Measurements from ENCODE around the gene PLCB4.
"Not testable (repeated sequence)": the region's sequence is repeated elsewhere in the genome, so short reads cannot be mapped to it uniquely, and the experiment has no call there.

PLCB4 gene

DNA sequence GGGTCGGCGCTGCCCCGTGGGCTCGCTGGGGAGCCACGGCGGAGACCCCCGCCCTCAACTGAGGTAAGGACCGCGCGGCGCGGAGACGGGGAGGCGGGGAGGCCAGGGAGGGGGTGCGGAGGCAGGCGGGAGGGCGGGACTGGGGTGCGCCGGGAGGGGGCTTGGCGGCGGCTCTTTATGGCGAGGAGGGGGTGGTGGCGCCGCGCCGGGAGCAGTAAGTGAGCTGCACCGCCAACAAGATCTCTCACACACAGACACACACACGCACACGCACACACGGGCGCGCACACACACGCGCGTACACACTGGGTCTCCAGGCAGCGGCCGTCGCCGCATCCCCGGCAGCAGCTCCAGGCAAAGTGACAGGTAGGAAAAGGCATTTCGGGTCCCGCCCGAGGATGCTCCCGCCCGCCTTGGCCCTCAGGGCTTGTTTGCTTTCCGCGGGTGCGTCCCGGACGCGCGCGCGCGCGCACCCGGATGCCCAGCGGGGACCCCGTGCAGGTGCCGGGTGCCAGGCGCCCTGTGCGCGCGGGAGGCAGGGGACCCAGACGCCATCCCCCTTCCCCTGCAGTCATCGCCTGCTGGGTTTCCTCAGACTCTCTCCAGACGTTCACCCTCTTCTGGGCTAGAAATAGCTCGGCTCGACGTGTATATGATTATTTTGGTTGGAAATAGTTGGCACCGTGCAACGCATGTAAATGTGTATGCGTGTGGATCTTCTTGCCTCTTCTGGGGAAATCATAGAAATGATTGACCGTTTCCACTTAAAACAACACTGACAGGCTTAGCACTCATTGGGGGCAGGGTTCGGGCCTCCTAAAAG, at the start of gene PLCB4:
TSS of gene PLCB4 (plus strand) at position 247 of the 823 bp plus-strand sequence. CDS start 238,728 bp downstream, outside the sequence.
- peak; percentile 26 for DNase-seq

DNA sequence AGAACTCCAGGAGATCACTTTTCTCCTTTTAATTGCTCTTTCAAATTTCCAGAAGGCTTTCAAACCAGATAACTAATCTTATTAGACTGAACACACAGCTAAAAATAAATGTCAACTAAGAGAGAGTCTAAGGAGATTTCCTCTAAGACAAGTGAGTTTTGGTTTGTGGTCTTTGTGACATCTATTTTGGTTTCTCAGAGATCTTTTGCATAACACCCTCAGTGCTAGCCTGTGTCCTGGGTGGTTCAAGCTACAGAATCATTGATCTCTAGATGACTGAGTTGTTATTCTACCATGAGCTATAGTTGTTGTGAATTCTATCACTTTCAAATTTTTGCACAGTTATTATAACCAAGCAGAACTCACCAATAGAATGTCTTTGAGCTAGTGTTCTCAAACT, 49.1 kb upstream of the PLCB4 start:
- DNase-seq: no peak

DNA sequence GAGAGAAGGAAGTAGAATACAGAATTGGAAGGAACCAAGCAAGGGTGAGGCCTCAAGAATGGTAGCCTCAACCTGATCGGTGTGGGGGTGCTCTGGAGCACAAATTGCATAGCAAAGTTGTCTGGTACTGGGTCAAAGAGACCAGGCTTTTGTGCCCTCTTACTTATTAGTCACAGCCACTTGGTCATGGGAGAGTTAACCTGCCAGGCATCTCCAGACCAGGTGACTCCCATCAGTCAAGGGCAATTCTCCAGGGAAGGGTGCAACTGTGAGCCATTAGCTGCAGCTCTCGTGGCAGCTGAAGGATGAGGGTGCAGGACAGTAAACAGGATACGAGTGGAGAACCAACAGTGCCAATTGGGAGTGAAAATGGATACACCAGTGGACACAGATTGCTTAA, 47.7 kb upstream of the PLCB4 start:
- DNase-seq: no peak

DNA sequence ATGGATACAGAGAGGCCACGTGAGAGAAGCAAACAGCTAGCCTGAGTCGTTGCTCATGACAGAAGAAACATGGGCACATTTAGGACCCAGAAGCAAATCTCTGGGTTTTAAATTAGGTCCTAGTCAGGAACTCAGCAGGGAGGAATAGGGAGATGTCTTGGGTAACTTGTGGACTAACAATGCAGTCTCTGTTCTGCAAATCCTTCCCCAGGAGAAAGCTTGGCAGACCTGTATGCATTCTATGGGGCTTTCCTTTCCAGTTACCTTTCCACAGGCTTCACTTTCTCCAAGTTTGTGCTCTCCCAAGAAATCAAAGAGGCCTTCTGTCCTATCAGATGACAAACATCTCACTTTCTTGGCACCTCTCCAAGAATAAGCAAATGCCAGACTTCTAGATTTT, 47.2 kb upstream of the PLCB4 start:
- DNase-seq: peak; percentile 2

DNA sequence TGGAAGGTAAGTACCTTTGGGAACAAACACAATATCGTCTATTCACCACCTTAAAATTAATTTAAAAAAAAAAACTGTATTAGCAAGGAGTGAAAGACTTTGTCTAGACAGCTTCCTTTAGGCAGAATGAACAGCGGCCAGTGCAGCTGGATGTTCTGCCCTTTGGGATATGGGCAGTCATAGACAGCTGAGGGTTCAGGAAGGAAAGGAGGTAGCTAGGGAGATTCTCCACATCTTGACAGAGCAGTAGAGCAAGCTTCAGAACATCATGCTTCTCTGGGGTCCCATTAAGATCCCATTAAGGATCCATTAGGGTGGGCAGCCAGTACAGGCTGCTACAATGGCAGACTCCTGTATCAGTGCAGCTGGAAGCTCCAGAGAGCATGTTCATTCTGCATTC, 46.5 kb upstream of the PLCB4 start:
- no peak for DNase-seq

DNA sequence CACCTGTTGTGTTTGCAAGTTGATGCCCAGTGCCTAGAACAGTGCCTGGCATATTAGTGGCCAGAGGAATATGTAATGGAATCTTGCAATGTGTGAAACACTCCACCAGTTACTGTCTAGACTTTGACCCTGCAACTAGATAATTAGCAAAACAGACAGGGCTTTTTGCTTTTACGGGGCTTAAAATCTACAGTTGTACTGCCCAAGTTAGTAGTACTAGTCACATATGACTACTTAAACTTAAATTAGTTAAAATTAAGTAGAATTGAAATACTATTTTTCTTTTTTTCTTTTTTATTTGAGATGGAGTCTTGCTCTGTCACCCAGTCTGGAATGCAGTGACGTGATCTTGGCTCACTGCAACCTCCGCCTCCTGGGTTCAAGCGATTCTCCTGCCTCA, 44.3 kb upstream of the PLCB4 start:
- no peak for DNase-seq

DNA sequence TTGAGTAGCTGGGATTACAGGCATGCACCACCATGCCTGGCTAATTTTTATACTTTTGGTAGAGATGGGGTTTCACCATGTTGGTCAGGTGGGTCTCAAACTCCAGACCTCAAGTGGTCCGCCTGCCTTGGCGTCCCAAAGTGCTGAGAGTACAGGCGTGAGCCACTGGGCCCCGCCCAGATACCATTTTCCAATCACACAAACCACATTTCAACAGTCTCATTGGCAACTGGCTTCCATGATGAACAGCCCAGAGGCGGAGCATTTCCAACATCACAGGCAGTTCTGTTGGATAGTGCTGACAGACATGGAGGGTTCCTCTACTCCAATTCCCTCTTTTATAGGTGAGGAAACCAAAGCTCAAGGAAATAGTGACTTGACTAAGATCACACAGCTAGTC, 43.9 kb upstream of the PLCB4 start:
- DNase-seq: no peak

DNA sequence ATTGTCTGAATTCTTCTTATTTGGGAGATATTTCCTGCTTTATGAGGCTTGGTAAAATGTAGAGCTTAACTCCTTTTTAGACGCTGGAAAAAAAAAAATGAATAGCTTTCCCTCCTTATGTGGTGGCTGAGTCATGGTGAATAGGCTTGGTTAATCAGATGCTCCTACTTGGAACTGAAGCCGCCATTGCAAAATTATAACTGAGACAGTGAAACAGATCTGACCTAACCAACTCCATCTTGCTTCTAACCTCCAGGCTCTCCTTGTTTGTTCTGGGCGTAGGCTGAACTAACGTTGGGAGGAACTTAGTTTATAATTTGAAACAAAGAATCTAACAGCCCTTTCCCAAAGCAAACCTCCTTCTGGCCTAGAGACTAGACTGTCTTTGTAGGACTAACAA, 43.2 kb upstream of the PLCB4 start:
- no peak for DNase-seq

DNA sequence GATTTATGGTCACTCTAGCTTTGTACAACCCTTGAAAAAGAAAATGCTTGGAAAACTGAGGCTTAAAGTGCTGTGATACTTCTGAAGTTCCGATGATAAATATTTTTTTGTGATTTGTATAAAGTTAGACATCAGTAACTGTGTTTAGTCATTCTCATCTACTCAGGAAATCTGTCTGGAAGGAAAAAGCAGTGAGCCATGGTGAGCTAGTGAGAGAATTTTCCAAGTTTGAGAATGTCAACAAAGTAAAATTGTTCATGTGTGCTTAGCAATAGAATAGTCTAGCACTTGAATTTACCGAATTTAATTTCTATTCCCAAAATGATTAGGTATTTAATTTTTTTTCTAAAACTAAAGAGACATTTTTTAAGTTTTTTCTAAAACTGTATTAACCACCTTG, 41.3 kb upstream of the PLCB4 start:
- no peak for DNase-seq

DNA sequence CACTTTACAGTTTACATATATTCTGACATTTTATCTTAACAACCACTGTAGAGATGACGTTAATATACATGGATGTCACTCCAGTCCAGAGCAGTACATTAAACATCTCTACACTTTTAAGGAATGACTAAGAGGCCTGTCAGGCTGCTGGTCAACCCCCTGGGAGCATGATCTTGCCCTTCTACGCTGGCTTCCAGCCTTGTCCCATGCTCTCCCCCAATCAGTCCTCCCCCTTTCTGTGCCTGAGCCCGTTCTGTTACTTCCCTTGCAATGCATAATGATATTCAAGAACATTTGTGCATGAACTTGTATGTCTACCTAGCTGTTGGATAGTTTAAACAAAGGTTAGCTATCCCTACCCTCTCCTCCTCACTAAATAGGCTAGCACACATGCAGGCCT, 40.5 kb upstream of the PLCB4 start:
- DNase-seq: no peak

DNA sequence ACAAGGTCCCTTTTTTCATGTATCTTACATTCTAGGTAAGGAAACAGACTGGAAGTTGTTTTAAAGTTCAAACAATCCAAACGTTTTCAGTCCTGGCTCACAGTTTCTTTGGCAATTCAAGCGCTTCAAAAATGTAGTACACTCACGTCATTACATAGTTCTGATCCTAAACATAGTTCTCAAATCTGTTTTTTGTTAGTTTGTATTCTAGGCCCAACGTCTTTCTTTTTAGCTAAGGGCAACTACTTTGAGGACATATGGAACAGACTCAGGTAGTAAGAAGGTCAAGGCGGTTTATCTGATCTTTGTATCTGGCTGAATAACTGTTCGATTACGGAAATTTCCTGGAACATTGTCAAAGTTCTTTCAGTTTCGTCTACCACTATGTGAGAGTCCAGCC, 36.9 kb upstream of the PLCB4 start:
- no peak for DNase-seq

DNA sequence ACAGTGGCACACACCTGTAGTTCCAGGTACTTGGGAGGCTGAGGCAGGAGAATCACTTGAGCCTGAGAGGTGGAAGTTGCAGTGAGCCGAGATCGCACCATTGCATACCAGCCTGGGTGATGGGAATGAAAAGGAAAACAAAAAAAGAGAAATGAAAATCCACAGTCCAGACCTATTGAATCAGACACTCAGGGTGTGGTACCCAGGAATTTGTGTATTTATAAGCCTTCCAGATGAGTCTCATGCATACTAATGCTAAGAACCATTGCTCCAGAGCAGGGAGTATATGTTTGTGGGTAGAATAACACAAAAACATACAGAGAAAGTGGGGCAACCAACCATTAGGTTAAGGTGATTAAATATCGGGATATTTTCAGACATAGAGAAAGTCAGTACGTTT, 36.1 kb upstream of the PLCB4 start:
- DNase-seq: no peak

DNA sequence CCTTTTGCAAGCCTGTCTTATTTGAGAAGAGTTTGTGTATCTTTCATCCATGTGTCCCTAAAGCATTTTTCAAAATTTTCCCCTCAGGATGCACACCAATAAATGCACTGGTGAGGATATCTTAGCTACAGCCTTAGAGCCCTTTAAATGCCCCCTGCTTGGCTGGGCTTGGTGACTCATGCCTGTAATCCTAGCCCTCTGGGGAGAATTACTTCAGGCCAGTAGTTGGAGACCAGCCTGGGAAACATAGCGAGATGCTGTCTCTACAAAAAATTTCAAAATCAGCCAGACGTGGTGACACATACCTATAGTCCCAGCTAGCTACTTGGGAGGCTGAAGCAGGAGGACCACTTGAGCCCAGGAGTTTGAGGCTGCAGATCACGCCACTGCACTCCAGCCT, 33.8 kb upstream of the PLCB4 start:
- DNase-seq: no peak

DNA sequence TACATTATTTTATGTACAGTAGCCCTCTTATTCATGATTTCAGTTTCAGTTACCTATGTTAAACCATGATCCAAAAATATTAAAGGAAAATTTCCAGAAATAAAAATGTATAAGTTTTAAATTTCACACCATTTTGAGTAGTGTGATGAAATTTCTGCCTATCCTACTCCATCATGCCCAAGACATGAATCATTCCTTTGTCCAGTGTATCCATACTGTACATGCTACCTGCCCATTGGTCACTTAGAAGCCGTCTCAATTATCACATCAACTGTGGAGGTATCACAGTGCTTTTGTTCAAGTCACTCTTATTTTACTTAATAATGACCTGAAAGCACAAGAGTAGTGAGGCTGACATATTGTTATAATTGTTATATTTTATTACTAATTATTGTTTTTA, 32.3 kb upstream of the PLCB4 start:
- no peak for DNase-seq

DNA sequence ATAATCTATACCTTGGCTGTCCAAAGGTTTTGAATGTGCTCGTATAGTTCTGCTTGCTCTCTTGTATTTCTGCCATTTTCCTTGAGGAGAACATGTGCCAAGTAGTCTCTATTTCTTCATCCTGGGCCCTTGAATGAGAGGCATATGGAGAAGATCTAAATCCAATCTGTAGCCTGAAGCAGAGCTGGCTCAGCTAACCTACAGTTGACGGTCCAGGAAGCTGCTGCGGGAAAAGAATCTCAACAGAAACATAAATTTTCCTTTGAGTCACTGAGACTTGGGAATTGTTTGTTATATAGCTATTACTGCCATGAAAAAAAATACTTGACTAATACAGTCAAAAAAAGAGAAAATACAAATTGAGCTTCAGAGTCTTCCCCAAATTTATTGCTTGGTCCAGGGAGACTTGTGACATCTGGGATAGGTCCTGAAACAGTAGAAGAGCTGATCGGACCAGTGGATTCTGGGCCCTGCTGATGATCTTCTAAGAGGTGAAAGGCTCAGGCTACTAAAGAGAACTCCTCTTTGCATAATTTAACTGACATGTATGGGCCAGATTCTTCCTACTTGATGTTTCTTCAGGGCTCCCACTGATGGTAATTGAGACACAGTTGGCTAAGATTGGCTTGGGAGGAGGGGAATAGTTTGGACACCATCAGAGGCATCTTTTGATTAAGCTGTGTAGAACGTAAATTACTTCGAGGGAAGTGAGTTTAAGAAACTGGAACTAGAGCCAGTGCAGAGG, 29.9 kb upstream of the PLCB4 start:
- no peak for DNase-seq

DNA sequence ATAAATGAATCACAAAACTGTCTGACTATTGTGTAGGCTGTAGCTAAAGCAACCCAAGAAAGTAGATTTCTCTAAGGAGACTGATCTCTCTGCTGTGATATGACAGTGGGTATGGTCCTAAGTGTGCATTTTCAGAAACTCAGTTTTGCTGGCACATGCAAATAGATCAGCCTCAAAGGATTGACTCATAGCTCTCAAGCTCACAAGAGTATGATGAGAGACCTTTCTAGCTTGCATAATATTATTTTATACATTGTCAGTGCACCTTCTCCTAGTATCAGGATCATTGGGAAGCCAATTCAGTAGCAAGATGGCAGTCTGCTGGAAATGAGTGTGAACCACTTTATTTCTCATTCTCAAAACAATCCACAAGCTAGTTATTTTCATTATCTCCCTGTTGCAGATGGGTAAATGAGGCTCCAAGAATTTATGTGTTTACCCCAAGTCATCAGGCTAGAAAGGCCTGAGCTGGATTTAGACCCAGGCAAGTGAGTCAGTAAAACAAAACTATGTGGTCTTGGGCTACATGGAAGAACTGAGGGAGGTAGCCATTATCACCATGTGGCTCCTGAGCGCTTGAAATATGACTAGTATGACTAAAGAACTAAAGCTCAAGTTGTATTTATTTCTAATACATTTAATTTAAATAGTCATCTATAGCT, 27.9 kb upstream of the PLCB4 start:
- no peak for DNase-seq

DNA sequence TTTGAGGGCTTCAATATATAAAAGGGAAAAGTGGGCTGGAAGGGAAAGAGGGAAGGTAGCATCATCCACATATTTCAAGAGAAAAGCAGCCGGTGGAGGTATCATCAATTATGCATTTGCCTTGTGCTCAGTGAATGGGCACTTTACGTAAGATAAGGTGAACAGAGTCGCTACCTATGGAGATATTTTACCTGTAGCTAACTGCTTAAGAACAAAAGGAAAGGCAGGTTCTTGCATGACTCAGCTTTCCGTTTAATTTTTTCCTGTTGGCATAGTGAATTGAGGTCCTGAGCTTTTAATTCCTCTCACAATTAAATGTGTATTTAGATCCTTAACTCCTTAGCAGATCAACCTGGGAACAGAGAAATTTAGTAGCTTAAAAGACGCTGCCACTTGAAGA, 25.5 kb upstream of the PLCB4 start:
- DNase-seq: no peak

DNA sequence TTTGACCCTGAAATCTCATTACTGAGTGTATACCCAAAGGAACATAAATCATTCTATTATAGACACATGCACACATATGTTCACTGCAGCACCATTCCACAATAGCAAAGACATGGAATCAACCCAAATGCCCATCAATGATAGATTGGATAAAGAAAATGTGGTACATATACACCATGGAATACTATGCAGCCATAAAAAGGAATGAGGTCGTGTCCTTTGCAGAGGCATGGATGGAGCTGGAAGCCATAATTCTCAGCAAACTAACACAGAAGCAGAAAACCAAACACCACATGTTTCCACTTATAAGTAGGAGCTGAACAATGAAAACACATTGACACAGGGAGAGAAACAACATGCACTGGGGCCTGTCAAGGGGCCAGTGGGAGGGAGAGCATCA, 21.0 kb upstream of the PLCB4 start:
- not testable (repeated sequence) for DNase-seq

DNA sequence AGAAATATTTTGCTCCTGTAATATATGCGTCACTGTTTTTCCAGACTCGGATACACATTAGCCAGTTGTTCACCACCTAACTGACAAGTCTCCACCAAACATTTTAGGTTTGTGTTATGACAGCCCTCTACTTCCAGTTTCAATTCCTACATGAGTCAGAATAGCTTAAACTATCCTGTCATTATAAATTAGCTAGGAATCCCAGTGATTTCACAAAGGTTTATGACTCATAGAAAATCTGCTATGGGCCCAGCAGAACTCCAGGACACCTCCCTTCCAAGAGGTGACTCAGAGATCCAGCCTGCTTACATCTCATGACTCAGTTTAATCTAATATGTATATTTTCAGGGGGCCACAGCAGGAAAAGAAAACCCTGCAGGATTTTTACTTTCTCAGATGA, 17.4 kb upstream of the PLCB4 start:
- no peak for DNase-seq

DNA sequence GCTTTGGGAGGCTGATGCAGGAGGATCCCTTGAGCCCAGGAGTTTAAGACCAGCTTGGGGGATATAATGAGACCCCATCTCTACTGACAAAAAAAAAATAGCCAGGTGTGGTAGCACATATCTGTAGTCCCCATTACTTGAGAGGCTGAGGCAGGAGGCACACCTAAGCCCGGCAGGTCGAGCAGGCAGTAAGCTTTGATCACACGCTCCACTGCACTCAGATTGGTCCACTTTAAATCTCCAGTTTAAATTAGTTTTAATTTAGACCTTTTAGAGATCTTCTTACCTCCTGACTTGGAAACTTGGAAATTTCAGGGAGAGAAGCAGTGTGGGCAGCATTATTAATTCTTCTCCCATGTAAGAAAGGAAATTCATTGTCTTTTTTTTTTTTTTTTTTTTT, 16.8 kb upstream of the PLCB4 start:
- DNase-seq: no peak

DNA sequence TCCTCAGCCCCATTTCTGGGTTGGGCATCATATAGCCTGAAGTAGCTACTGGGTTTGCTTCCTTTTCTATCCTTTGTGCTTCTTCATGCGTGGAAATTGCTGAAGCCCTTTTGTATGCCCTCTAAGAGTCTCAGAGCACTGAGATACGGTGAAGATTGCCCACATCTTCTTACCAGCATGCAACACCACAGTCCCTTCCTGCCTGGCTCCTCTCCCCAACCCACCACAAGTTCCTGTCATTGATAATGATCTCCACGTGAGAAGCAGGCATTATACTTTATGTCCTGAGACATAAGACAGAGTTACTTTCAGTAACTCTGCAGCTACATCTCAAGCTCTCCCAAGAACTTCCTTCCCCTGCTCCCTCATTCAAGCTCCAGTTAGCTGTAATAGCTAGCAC, 15.8 kb upstream of the PLCB4 start:
- DNase-seq: peak; percentile 14

DNA sequence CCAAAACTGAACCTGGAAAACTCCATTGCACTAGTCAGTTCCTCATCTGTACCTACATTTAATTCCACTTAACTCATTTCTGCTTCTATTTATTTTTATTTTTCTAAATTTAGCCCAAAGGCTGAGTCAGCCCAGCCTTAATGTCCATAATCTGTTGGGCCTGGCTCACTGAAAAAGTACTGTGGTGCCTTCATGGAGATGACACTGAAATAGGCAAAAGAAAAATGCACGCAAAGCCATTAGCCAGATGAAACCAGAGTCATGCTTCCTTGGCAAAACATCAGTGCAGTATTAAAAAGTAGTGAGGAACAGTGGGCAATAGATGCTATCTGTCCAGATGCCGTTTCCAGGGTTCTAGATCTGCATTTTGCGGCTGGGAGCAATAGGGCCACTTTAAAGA, 14.7 kb upstream of the PLCB4 start:
- no peak for DNase-seq

DNA sequence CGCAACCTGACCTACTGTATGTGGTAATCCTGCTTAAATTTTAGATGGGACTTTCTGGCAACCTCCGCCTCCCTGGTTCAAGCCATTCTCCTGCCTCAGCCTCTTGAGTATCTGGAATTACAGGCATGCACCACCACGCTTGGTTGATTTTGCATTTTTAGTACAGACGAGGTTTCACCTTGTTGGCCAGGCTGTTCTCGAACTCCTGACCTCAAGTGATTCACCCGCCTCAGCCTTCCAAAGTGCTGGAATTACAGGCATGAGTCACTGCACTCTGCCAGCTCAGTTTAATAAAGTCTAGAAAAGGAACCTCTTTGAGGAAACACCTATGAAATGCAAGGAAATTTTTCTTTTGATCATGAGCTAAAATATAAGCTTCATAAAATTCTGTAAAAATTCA, 9.0 kb upstream of the PLCB4 start:
- DNase-seq: no peak

DNA sequence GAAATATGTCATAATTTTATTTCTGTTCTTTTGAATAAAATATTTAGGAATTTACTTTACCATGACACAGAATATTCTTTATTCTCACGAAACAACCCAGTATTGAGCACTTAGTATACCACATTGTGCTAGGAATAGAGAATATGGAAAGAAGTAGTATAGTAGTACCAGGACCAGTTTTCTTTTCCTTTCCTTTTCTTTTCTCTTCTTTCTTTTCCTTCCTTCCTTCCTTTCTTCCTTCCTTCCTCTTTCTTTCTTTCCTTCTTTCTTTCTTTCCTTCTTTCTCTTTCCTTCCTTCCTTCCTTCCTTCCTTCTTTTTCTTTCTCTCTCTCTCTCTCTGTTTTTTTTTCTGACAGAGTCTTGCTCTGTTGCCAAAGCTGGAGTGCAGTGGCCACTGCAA, 7.5 kb upstream of the PLCB4 start:
- DNase-seq: no peak
